Measurements from ENCODE around the gene BPI.
"Not testable (repeated sequence)": the region's sequence is repeated elsewhere in the genome, so short reads cannot be mapped to it uniquely, and the experiment has no call there.

BPI gene

DNA sequence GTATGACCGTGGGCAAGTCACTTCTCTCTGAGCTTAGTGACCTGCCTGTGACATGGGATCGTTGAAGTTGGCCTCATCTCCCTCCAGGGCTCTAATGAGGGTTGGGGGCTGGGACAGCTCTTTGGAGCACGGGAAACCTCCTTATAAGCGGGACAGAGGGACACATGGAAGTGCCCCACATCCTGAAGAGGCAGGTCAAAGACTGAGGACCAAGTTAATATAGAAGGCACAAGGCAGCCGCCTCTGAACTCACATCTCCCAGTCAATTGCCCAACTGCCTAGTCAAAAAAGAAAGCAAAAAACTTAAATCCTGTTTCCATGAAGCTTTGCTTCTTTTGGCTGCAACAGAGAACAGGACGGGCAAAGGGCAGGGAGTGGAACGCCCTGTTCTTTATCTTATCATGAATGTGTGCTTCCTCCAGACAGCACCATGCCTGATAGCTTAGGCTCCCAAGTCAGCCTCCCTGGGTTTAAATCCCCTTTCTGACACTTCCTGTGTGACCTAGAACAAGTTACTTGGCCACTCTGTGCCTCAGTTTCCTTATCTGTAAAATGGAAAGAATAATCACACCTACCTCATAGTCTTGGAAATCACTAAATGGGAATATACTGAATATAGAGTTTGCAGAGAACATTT is 69.4 kb downstream of the BPI start:
- DNase-seq = no peak

DNA sequence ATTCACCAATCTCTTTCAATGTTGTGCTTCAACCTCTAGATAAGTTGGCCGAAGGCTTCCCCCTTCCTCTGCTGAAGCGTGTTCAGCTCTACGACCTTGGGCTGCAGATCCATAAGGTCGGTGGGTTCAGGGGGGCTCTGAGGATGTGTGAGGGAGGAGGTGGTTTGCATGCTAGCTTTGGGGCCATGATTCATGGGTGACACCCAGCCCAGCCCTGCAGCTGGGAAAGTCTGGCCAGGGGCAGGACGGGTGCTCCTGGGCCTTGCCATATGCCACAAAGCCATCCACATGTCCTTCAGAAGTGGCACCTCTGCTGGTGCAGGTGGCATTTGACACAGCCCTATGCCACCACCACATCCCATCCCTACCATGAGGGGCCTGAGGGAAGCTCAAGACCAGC is 69.9 kb downstream of the BPI start:
- DNase-seq = no peak

DNA sequence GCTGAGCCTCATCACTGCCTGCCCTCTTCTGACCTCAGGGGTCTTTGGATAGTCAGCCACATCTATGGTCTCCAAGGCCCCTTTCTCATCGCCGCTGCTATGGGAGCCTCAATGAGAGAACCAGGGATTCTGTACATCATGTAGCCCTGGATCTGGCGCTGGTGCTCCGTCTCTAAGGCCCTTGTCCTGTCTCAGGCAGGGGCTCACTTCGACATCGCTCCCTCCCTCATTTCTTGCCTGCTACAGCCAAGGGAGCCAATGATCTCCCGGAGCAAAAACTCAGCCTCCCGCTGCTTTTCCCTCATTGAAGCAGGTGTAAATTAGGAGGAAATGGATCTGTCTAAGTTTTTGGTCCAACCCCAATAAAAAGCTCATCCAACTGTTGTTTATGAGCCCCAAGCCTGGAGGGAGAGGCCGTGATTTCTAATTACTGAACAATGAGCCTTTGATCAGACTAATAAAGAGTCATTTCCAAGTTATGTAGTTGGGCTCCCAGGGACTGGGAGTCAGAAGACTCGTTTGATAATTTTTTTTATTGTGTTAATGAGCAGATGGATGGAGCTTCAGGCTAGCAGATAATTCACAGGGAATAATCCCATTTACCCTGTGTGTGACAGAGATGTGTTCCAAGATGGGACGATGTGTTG is 73.2 kb downstream of the BPI start:
- no peak for DNase-seq

DNA sequence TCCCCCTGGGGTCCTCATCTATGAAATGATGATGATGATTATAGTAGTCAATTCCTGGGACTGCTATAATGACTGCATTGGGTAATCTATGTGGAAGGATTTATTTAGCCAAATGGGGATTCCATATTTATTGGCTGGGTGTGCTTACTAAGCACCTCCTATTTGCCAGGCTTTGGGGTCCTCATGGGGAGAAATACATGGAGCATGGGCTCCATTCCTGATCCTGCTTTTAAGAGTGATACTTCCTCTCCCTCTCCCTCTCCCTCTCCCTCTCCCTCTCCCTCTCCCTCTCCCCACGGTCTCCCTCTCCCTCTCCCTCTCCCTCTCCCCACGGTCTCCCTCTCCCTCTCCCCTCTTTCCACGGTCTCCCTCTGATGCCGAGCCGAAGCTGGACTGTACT is 73.9 kb downstream of the BPI start:
- DNase-seq = not testable (repeated sequence)

DNA sequence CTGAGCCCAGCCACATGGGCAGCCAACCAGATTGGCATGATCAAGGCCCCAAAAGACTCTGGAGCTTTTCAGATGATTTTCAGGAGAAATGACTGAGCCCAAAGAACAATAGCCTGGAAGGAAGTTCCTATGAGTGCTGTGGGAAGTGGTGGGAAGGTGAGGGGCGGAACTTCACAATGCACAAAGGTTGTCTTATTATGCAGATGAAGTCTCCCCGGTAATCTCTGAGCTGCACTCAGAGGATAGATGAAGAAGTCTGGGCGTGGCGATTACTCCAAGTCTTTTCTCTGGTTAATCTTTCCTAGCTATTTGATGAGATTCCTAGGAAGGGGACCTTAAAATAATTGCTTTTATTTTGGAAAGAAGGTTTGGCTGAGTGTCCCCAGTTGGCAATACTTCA is 79.2 kb downstream of the BPI start:
- DNase-seq = no peak

DNA sequence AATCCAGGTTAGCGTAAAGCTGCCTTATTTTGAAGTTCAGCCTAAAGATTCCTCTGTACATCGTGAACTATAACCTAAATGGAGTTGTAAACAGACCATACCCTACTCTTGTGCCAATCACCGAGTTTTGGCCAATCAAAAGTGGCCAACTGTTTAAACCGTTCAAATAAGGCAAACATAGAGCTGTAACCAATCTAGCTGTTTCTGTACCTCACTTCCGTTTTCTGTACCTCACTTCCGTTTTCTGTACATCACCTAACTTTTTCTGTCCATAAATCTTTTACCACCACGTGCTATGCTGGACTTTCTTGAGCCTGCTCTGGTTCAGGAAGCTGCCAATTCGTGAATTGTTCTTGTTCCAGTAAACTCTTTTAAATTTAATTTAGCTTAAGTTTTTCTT is 82.0 kb downstream of the BPI start:
- no peak for DNase-seq

DNA sequence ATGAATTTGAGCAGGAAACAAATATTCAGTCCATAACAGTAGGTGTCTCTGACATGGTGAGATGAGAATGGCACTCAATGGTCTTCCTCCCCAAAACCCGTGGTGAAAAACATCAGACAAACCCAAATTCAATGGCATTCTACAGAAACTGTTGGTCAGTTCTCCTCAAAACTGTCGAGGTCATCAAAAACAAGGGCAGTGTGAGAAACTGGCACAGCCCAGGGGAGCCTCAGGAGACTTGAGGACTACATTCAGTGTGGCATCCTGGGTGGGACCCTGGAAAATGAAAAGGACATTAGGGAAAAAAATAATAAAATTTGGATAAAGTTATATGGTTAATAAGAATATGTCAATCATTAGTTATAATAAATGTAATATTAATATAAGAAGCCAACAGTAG is 82.9 kb downstream of the BPI start:
- DNase-seq = no peak
